Measurements from ENCODE around the gene ICAM5.

The ICAM5 gene

GRCh38 chr19:10269333-10270179, 20.2 kb upstream of the ICAM5 start:
- peak; percentile 95 for TF ChIP-seq RAD21 (IDR thresholded peaks at IDR 0.05; ENCODE audit: low read depth)
- TF ChIP-seq TEAD4 (IDR thresholded peaks at IDR 0.05) = no peak
- peak; percentile 19; the same call in 1 of the 2 replicates for TF ChIP-seq MAX (IDR thresholded peaks at IDR 0.05)
- TF ChIP-seq NFIC (IDR thresholded peaks at IDR 0.05) = peak; percentile 72
- TF ChIP-seq ZBTB7A (IDR thresholded peaks at IDR 0.05; ENCODE audit: low read depth) = peak; percentile 77
- no peak for TF ChIP-seq TCF12 (IDR thresholded peaks at IDR 0.05; ENCODE audit: low read depth)

- no peak for TF ChIP-seq CEBPB (IDR thresholded peaks at IDR 0.05)
- TF ChIP-seq CREB1 (IDR thresholded peaks at IDR 0.05; ENCODE audit: low read depth) = no peak
- TF ChIP-seq MAX (IDR thresholded peaks at IDR 0.05) = no peak
- TF ChIP-seq FOXM1 (IDR thresholded peaks at IDR 0.05; ENCODE audit: borderline replicate concordance, low read depth) = no peak
- no peak for TF ChIP-seq TCF12 (IDR thresholded peaks at IDR 0.05; ENCODE audit: low read depth)
- no peak for TF ChIP-seq REST (IDR thresholded peaks at IDR 0.05; ENCODE audit: low read depth)
- no peak for TF ChIP-seq USF1 (IDR thresholded peaks at IDR 0.05)
- no peak for TF ChIP-seq NFIC (IDR thresholded peaks at IDR 0.05)
- TF ChIP-seq TAF1 (IDR thresholded peaks at IDR 0.05; ENCODE audit: low read depth) = no peak
- no peak for TF ChIP-seq YY1 (IDR thresholded peaks at IDR 0.05; ENCODE audit: low read depth)
These were observed 19.6 kb upstream of the ICAM5 start for GRCh38 chr19:10270180-10270615.

GRCh38 chr19:10270616-10271394, 18.9 kb upstream of the ICAM5 start, which contains the start of gene ICAM1:
ICAM1 (plus strand) TSS chr19:10271120; CDS start chr19:10271160, 40 bp downstream.
- TF ChIP-seq TEAD4 (IDR thresholded peaks at IDR 0.05) (no peak), MAX (IDR thresholded peaks at IDR 0.05) (peak; percentile 86)

GRCh38 chr19:10271543-10272086, 18.1 kb upstream of the ICAM5 start:
- TF ChIP-seq TAF1 (IDR thresholded peaks at IDR 0.05; ENCODE audit: low read depth) (no peak), USF1 (IDR thresholded peaks at IDR 0.05) (no peak), ZBTB7A (IDR thresholded peaks at IDR 0.05; ENCODE audit: low read depth) (no peak), NFIC (IDR thresholded peaks at IDR 0.05) (peak; percentile 74), EGR1 (IDR thresholded peaks at IDR 0.05) (no peak)

GRCh38 chr19:10274589-10274988, 15.2 kb upstream of the ICAM5 start:
- TF ChIP-seq CEBPB (IDR thresholded peaks at IDR 0.05) (no peak), RAD21 (IDR thresholded peaks at IDR 0.05; ENCODE audit: low read depth) (no peak), ZBTB7A (IDR thresholded peaks at IDR 0.05; ENCODE audit: low read depth) (no peak), MAX (IDR thresholded peaks at IDR 0.05) (no peak), FOXM1 (IDR thresholded peaks at IDR 0.05; ENCODE audit: borderline replicate concordance, low read depth) (no peak), TEAD4 (IDR thresholded peaks at IDR 0.05) (no peak), REST (IDR thresholded peaks at IDR 0.05; ENCODE audit: low read depth) (no peak), CREB1 (IDR thresholded peaks at IDR 0.05; ENCODE audit: low read depth) (no peak), YY1 (IDR thresholded peaks at IDR 0.05; ENCODE audit: low read depth) (no peak), EP300 (IDR thresholded peaks at IDR 0.05; ENCODE audit: borderline replicate concordance) (no peak), TAF1 (IDR thresholded peaks at IDR 0.05; ENCODE audit: low read depth) (no peak), TCF12 (IDR thresholded peaks at IDR 0.05; ENCODE audit: low read depth) (no peak), EGR1 (IDR thresholded peaks at IDR 0.05) (no peak)

All from Ishikawa (cell line).